Upper lobe of right lung (tissue), 1 donor: ENCODE measurements around the gene RASD1. TPM values are rescaled to one million over a fixed set of nuclear protein-coding genes. Genes with fewer than 3 reads are reported as not detected.
A peak's percentile ranks its signal among the peaks of the same experiment; 100 is the strongest.

Experiments
- ATAC-seq: fragments of 200-7000 bp; cut with Tn5 transposase; one replicate; pipeline ENCODE4 v1.9.1; 2020; ENCODE audit warnings: mild to moderate bottlenecking, moderate library complexity
- DNase-seq: peaks from one replicate; pipeline ENCODE4 v3.0.0-alpha.2; 2020
- H3K27ac ChIP-seq: fragments of 200-600 bp; one replicate; pipeline ENCODE4 v1.8.0; 2022
- H3K27me3 ChIP-seq: fragments of 200-600 bp; one replicate; pipeline ENCODE4 v1.8.0; 2022; ENCODE audit warnings: mild to moderate bottlenecking
- H3K36me3 ChIP-seq: fragments of 200-600 bp; one replicate; pipeline ENCODE4 v1.8.0; 2022
- H3K4me1 ChIP-seq: fragments of 200-600 bp; one replicate; pipeline ENCODE4 v1.8.0; 2022
- H3K4me3 ChIP-seq: fragments of 200-600 bp; one replicate; pipeline ENCODE4 v1.8.0; 2022; ENCODE audit warnings: mild to moderate bottlenecking
- H3K9me3 ChIP-seq: fragments of 200-600 bp; one replicate; pipeline ENCODE4 v1.8.0; 2022
- CTCF ChIP-seq: fragments of 200-600 bp; IDR thresholded peaks from one replicate; pipeline ENCODE4 v1.8.0; 2022; ENCODE audit warnings: antibody characterized with exemption
- intact Hi-C: fragments of 100-400 bp; cut with DNase I; formaldehyde crosslinking; loops from one replicate; pipeline ENCODE4 v1.11.0; 2022
- total RNA-seq: library from RNA; stranded (reverse); fragmentation: NEBNext Ultra II Directional; extraction: Animal tissue kit (Norgen Biotek cat#: 25700); gene quantifications from one replicate; pipeline ENCODE4 v1.2.1, GENCODE V29; 2021
- donor health status: DM: no; HTN: yes; CAD: no; lungs with severe emphysema.

RASD1 gene
- total RNA-seq, 1 donor from 2014 or later: 39.2 TPM

- Histone ChIP-seq H3K4me3 (no peak overlapping the region), H3K9me3 (no peaks in the 10 kb centered on the region), H3K27ac (peak overlapping the region; percentile 55), H3K36me3 (no peaks in the 10 kb centered on the region), H3K4me1 (peaks cover 4% of the 10 kb centered on the region), H3K27me3 (no peaks in the 10 kb centered on the region)
- no peak for TF ChIP-seq CTCF
- peak; percentile 67 for DNase-seq
- intact Hi-C loops: no loop called here
- peak; percentile 1 for ATAC-seq
Observed at GRCh38 chr17:17506893-17507464, 10.8 kb upstream of the RASD1 start.

- Histone ChIP-seq H3K4me3 (no peak overlapping the region), H3K27ac (peak overlapping the region; percentile 55), H3K9me3 (no peaks in the 10 kb centered on the region), H3K36me3 (no peaks in the 10 kb centered on the region), H3K4me1 (peaks cover 4% of the 10 kb centered on the region), H3K27me3 (no peaks in the 10 kb centered on the region)
- intact Hi-C loops: no loop called here
- DNase-seq: peak; percentile 62
- ATAC-seq: peak; percentile 33
- TF ChIP-seq CTCF: no peak
Observed at GRCh38 chr17:17506181-17506741, 10.1 kb upstream of the RASD1 start.

GRCh38 chr17:17505610-17506171, 9.5 kb upstream of the RASD1 start:
- H3K9me3 ChIP-seq: no peaks in the 10 kb centered on the region
- TF ChIP-seq CTCF: no peak
- peaks cover 4% of the 10 kb centered on the region for H3K4me1 ChIP-seq
- intact Hi-C loops: no loop called here
- H3K36me3 ChIP-seq: no peaks in the 10 kb centered on the region
- DNase-seq (no peak), ATAC-seq (no peak)
- no peak overlapping the region for H3K4me3 ChIP-seq
- H3K27me3 ChIP-seq: no peaks in the 10 kb centered on the region
- peak overlapping the region; percentile 55 for H3K27ac ChIP-seq

- H3K27me3 ChIP-seq: no peaks in the 10 kb centered on the region
- H3K4me1 ChIP-seq: peaks cover 4% of the 10 kb centered on the region
- intact Hi-C loops: no loop called here
- ATAC-seq (no peak), DNase-seq (no peak)
- H3K27ac ChIP-seq: no peak overlapping the region
- H3K4me3 ChIP-seq: no peak overlapping the region
- no peak for TF ChIP-seq CTCF
- no peaks in the 10 kb centered on the region for H3K9me3 ChIP-seq
- H3K36me3 ChIP-seq: no peaks in the 10 kb centered on the region
Observed at GRCh38 chr17:17505151-17505550, 9.0 kb upstream of the RASD1 start.

GRCh38 chr17:17504341-17505140, 8.3 kb upstream of the RASD1 start:
- Histone ChIP-seq H3K4me3 (no peak overlapping the region), H3K9me3 (no peaks in the 10 kb centered on the region), H3K4me1 (peaks cover 4% of the 10 kb centered on the region), H3K27ac (no peak overlapping the region), H3K27me3 (no peaks in the 10 kb centered on the region), H3K36me3 (no peaks in the 10 kb centered on the region)
- ATAC-seq (no peak), DNase-seq (peak; percentile 62)
- intact Hi-C loops: no loop called here
- TF ChIP-seq CTCF: no peak
